Measurements from ENCODE around the gene IGSF6.
"Not testable (repeated sequence)": the region's sequence is repeated elsewhere in the genome, so short reads cannot be mapped to it uniquely, and the experiment has no call there.

IGSF6 gene

DNA sequence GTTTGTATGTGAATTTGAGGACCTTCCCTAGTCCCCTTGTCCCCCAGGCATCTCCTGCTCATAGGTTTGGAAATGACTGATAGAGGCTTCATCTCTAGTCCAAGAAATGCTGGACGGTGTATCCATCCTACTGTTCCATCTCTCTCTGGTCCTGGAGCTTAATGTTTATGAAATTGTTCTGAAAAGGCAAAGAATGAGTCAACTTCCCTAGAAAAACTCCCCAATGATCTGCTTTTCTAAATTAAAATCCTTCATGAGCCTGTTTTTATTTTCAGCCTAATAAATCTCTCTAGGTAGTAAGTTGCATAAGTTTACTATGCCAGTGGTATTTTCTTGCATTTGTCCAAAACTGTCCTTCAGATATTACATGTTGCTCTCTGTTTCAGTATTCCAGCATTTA, 2.1 kb upstream of the IGSF6 start:
- DNase-seq (ENCODE audit: low read depth in 2 of 2), result no peak

DNA sequence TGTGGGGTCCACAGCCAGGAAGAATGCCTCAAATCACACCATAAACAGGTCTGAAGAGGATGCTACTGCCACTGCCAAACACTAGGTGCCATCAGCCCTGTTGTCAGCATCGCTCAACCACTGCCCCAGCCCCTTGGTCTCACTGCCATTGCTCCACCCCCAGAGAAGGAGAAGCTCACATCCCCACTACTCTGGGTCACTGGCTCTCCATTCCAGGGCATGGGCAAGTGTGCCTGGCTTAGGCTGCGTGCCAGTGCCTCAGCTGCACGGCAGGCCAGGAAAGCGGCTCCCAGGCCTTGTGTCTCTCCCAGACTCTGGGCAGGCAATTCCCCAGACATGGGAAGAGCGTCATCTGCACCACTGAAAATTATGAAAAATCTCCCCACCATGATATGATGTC, 1.2 kb upstream of the IGSF6 start:
- no peak for DNase-seq (ENCODE audit: low read depth in 2 of 2)

DNA sequence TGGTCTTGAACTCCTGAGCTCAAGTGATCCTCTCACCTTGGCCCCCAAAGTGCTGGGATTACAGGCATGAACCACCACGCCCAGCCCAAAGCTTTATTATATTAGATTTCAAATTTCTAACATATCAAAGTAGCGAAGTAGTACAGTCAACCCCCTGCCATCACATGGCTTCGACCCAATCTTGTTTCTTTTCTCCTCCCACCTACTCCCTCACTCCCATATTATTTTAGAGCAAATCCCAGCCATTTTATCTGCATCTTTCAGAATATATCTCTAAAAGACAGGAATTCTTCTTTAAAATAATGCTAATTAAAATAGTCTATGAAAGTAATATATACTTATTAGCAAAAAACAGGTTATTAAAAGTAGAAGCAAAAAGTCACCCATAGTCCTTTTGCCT, 893 bp downstream of the IGSF6 start:
- DNase-seq (ENCODE audit: low read depth in 2 of 2), result no peak

DNA sequence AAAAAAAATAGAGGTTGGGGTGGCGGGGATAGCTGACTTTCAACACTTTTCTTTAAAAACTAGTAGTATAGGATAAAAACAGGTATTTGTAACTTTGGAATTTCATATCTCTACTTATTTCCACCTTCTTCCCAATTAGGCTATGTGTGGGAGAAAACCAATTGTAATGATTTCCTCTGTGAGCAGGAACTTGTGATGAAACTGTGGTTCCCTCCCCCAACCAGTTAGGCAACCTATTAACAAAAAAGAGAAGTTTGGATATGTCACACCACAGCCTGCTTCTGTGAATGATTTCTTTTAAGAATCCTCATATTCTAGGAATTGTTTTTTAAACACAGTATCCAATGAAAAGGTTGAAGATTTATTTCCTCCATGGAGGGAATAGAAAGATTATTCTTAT, 1.9 kb downstream of the IGSF6 start:
- DNase-seq (ENCODE audit: low read depth in 2 of 2), result no peak

DNA sequence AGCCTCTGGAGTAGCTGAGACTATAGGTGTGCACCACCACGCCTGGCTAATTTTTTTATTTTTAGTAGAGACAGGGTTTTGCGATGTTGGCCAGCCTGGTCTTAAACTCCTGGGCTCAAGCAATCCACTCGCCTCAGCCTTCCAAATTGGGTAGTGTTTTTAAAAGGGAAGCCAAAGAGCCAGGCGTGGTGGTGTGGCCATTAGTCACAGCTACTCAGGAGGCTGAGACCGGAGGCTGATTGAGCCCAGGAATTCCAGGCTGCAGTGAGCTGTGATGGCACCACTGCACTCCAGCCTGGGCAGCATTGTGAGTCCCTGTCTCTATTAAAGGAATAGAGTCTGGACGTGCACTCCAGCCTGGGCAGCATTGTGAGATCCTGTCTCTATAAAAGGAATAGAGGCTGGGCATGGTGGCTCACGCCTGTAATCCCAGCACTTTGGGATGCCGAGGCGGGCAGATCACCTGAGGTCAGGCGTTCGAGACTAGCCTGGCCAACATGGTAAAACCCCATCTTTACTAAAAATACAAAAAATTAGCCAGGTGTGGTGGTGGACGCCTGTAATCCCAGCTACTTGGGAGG, 2.5 kb downstream of the IGSF6 start:
- not testable (repeated sequence) for DNase-seq (ENCODE audit: low read depth in 2 of 2)

DNA sequence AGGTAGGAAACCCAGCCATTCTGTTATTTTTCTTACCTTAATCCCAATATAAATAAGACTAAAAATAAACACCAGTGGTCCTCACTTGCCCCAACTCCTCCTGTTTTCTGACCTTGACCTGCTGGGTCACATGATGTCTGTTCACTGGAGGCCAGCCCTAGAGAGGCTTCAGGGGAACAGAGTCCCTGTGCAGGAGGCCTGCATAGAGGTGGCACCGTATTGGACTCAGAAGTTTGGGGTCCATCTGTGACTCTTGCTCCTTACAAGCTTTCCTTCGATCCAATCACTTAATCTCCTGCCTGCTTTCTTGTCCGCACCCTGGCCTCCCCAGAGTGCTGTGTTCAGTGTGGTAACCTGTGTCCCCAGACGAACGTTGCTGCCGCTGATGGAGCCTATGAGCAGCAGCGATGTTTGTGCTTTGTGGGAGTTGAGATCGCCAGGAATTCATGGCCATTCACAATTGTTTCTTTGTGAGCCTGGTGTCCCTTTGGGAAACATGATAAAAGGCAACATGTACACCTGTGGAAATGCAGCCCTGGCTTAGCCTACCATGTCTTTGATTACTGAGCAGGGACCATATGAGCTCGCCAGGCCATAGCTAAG, 4.7 kb downstream of the IGSF6 start:
- DNase-seq (ENCODE audit: low read depth in 2 of 2), result no peak

DNA sequence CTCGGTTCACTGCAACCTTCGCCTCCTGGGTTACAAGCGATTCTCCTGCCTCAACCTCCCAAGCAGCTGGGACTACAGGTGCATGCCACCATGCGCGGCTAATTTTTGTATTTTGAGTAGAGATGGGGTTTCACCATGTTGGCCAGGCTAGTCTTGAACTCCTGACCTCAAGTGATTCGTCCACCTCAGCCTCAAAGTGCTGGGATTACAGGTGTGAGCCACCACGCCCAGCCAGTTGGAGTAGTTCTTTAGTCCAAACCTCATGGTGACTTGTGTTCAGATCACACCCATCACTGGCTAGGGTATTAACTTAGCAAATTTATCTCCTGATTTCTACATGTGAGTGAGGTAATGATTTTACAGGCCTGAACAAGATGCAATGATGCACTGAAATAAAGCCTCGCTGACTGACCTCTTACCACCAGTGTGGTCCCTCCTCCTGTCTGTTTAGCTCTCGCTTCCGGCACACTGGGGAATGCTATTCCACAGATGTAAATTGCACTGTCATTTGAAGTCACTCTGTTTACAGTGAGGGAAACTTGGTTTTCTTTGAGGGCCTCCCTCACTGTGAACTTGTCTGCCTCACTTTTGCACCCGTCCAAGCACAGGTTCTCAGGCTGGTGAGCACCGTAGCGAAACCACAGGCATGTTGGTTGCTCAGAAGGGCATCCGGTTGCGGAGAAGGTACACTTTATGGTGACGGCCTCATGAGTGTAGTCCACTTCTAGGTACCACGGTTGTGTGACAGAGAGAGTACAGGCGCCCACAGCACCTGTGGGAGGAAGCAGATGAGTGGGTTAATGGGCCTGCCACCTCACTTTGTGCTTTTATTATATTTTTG, 5.5 kb downstream of the IGSF6 start:
- DNase-seq (ENCODE audit: low read depth in 2 of 2), result peak; percentile 46 to 51

DNA sequence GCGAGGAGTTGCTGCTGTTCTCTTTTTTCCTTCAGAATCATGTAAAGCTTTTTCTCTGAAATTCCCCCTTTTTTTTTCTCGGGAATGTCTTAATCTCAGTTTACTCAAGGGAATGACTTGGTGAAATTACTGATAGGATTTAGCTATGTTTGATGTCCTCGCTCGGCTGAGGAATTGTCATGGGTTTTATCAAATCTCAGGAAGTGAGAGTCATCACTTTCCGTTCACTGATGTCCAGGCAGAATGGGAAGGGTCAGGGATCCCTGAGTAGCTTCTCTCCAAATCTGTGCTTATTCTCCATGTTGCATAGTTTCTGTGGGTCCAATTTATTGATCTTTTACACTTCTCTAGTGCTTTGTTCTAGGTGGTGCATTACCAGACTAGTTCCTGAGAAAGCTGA, 6.3 kb downstream of the IGSF6 start:
- DNase-seq (ENCODE audit: low read depth in 2 of 2), result no peak

DNA sequence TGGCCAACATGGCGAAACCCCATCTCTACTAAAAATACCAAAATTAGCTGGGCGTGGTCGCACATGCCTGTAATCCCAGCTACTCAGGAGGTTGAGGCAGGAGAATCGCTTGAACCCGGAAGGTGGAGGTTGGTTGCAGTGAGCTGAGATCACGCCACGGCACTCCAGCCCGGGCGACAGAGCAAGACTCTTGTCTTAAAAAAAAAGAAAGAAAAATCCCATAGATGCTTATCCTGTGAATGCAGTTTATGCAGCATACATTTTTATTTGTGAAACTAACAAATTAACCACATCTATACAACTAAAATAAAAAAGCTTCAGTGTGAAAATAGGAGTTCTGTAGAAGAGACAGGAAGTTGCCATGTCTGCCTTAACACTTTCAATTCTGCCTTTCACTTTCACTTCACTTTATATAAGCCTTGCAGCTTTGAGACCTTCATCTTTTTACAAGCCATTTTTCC, 7.1 kb downstream of the IGSF6 start:
- DNase-seq (ENCODE audit: low read depth in 2 of 2), result no peak

DNA sequence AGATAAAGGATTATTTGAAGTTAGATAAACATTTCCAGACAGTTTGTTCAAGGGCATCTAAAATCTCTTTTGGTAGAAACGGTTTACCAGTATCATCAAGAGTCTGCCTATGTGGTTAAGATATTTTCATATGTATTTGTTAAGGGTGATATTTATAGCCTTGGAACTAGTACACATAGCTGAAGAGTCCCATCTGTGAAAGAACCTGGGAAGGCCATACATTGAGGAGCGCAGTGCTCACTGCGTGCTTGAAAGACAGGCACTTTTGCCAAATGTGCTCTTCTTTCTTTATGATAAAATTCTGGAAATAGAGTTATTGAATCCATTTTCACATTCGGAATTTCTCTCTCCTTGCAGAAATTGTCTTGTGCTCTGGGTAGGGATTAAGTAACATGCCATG, 7.7 kb downstream of the IGSF6 start:
- DNase-seq (ENCODE audit: low read depth in 2 of 2), result no peak

DNA sequence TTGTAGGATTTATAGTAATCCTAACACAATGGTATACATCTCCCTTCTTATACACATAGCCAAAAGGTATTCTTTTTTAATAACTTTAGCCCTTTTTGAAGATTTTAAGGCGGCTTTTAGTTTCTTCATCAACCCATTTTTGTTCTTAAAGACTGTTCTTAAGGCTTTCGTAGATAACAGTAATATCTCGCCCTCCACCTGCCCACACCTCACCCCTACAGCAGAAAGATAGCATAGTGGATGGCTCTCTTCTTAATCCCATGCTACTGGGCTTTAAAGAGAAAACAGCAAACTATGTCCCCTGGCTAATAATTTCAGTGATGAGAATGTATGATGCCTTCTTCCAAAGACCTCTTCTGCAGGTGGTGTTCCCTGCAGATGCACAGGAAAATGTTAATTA, 8.6 kb downstream of the IGSF6 start:
- DNase-seq (ENCODE audit: low read depth in 2 of 2), result no peak

DNA sequence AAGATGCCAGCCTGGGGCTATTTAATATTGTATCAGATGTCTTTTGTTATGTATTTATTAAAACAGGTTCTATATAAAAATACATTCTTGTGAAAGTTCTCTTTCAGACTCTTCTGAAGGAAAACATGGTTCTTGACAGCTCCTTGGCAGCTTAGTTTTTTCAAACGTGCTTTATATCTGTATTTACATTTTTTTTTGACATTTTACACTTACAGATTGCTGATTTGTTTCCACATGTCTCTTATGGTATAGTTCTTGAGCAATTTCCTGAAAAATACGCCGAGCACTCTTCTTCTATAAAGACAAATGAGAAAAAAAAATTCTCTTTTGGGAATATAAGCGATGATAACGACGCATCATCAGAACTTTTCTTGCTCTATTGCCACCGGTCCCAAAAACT, 9.5 kb downstream of the IGSF6 start:
- no peak for DNase-seq (ENCODE audit: low read depth in 2 of 2)

DNA sequence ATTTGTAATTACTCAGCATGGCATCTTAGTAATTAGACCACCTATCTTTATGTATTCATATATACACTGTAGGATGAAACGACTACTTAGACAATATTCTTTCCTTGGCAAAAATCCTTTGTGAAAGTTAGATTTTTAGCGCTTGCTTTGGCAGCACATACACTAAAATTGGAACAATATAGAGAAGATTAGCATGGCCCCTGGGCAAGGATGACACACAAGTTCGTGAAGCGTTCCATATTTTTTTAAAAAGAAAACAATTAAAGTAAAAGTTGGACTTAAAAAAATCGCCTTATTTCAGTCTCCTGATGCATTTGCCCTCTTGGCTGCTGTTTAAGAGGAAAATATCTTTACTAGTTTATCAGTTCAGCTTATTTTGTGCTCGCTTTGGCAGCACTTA, 10.5 kb downstream of the IGSF6 start:
- DNase-seq (ENCODE audit: low read depth in 2 of 2), result no peak

DNA sequence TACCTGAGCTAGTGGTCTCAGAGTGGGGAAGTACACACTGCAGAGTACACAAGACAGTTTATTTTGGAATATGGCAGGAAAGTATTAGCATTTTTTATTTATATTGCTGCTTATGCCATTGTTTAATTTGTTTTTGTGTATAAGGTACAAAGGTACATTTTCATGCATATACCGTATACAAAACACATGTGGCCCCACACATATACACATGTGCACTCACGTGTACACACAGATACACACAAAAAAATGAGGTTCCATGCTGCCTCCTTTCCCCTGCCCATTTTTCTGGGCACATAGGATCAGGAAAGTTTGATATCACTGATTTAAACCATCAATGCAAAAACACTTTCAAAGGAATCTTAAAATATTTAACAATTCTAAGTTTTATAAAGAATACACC, 12.9 kb downstream of the IGSF6 start:
- DNase-seq (ENCODE audit: low read depth in 2 of 2), result no peak

DNA sequence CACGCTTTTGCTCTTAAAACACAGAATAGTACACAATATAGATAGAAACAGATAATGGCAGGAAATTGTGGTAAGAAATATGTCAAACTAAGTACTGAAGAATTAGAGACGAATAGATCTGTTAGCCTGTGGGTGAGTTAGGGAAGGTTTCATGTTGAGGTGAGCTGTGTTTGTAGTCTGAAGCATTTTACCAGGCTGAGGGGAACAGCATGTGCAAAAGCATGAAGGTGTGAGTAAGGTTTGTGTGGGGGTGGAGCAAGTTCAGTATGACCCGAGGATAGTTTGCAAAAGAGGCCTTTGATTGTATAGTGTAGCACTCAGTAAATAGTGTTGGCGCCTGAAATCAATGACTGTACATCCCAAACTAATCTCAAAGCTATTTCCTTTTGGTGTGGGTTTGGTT, 13.8 kb downstream of the IGSF6 start:
- DNase-seq (ENCODE audit: low read depth in 2 of 2), result no peak

DNA sequence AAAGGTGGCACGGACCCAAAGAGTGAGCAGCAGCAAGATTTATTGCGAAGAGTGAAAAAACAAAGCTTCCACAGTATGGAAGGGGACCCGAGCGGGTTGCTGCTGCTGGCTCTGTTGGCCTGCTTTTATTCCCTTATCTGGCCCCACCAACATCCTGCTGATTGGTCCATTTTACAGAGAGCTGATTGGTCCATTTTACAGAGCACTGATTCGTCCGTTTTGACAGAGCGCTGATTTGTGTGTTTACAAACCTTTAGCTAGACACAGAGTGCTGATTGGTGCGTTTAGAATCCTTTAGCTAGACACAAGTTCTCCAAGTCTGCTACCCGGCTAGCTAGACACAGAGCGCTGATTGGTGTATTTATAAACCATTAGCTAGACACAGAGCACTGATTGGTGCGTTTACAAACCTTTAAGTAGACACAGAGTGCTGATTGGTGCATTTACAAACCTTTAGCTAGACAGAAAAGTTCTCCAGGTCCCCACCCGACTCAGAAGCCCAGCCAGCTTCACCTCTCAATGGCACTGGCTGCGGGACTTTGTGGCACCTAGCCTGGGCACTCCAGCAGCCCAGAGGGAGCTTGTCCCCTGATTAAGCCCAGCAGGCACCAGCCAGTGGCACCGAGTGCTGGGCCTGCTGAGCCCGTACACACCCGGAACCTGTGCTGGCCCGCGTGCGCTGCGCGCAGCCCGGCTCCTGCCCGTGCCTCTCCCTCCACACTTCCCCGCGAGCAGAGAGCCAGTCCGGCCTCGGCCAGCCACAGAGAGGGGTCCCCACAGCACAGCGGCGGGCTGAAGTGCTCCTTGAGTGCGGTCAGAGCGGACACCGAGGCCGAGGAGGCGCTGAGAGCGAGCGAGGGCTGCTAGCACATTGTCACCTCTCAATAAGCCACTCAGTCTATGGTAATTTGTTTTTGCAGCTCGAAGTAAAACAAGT, 15.1 kb downstream of the IGSF6 start:
- DNase-seq (ENCODE audit: low read depth in 2 of 2), result no peak

DNA sequence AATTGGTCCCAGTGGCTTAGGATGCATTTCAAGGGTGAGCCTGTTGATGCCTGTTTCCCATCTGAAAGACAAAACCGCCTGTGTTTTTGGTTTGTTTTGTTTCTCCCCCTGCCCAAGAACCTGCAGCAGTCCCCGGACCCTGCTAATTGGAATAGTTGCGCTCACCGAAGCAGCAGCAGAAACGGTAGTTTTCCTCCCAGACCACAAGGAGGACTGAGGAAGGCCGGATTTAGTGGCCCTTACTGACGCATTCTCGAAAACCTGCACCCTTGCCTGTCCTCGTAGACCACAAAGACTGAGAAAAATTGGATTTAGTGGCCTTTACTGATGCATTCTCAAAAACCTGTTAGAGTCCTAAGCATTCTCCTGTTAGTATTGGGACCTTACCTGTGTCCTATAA, 16.7 kb downstream of the IGSF6 start:
- not testable (repeated sequence) for DNase-seq (ENCODE audit: low read depth in 2 of 2)

DNA sequence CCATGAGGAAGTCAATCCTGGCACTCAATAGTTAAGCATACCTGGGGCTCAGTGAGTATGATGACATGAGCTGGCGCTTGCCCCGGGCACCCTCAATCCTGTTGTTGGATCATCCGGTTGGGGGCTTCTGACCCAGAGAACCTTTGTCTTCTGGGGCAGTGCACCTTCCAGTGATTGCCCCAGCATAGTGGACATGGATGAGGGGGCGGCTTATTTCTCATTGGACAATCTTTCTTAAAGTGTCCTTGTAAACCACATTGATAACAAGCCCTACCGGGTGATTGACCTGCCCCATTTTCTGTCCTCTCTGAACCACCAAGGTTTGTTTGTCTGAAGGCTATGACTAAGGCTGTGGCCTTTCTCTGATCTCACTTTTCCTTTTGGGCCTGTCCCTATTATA, 18.2 kb downstream of the IGSF6 start:
- DNase-seq (ENCODE audit: low read depth in 2 of 2), result no peak

DNA sequence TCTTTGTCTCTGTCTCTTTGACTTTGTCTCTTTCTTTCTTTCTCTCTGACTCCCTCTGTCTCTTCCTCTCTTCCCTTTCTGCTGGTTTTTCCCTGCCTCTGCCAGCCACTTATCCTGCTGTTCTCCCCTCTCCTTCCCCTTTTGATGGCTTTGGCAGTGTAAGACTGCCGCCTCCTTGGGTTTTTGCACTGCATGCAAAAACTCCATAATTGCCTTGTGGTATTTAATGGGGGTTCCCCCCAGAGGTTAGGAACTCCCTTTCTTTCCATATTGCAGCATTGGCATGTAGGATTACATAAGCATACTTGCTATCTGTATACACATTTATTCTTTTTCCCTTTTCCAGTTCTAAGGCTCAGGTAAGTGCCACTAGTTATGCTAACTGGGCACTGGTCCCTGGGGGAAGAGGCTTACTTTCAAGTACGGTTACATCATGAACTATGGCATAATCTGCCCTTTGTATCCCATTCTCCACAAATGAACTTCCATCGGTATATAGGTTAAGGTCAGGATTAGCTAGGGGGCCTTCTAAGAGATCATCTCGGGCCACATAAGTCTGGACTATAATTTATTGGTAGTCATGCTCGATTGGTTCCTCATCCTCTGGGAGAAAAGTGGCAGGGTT, 20.3 kb downstream of the IGSF6 start:
- DNase-seq (ENCODE audit: low read depth in 2 of 2), result not testable (repeated sequence)

DNA sequence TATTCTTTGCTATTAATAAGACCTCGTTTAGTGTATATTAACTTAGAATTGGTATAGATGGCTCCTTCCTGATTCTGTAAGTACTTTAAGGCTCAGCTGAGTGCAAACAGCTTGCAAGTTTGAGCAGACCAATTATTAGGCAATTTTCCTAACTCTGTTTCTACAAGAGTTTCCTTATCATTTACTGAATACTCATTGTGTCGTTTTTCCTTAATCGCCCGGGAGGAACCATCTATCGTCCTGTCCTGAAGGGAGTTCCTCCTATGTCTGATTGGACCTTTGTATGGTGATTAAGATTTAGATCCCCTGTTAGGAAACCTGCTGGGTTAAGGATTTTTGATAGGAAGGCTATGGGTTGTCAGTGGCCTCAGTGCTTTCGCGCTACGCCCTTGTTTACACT, 21.0 kb downstream of the IGSF6 start:
- not testable (repeated sequence) for DNase-seq (ENCODE audit: low read depth in 2 of 2)

DNA sequence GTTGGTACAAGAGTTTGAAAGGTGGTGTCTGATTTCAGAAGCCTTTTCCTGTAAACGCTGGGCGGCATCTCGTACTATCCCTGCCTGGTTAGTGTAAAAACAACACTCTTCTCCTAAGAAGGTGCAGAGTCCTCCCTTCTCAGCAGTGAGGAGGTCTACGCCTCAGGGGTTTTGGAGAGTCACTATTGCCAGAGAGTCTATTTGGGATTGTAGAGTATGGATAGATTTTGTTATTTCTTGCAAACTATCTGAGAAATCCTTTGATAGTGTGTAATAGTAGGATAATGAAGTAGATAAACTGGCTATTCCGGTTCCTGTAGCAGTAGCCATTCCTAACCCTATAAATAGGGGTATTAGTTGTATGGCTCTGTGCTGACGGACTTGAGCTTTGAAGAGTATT, 21.5 kb downstream of the IGSF6 start:
- not testable (repeated sequence) for DNase-seq (ENCODE audit: low read depth in 2 of 2)
